Body of pancreas (tissue), 4 donors: ENCODE data around the gene ZNF184. TPM values are rescaled to one million over a fixed set of nuclear protein-coding genes. Genes with fewer than 3 reads are reported as not detected.

Source experiments
- ATAC-seq: fragments of 150-250 bp; one replicate; pipeline ENCODE4 v1.9.1; 2016
- DNase-seq, 4 donors: peaks; one replicate each; pipeline ENCODE4 v3.0.0-alpha.2; 2019
- H3K27ac ChIP-seq, 4 donors: fragments of 200-600 bp; sonication (generic); 1 replicate in 3 of 4; 2 replicates in 1 of 4; pipeline versions ENCODE4 v1.5.1 to v1.6.1; 2016 to 2019; ENCODE audit warnings: mild to moderate bottlenecking in 1 of 4, mixed read lengths in 1 of 4, moderate library complexity in 1 of 4
- H3K27me3 ChIP-seq, 2 donors: fragments of 200-600 bp; sonication (generic); one replicate each; pipeline ENCODE4 v1.6.0; 2016; ENCODE audit warnings: mild to moderate bottlenecking in 1 of 2
- H3K36me3 ChIP-seq, 2 donors: fragments of 200-600 bp; sonication (generic); replicated peaks in 1 of 2; 2 replicates each; pipeline ENCODE4 v1.5.1; 2016; ENCODE audit warnings: low read depth in 2 of 2; ENCODE audit not compliant: insufficient read depth in 1 of 2
- H3K4me1 ChIP-seq: fragments of 200-600 bp; sonication (generic); one replicate; pipeline ENCODE4 v1.6.0; 2016
- H3K4me3 ChIP-seq, 2 donors: fragments of 200-600 bp; sonication (generic); 1 replicate in 1 of 2; 2 replicates in 1 of 2; pipeline ENCODE4 v1.5.1; 2016 to 2019
- H3K9me3 ChIP-seq, 3 donors: fragments of 200-600 bp; sonication (generic); 1 replicate in 2 of 3; 2 replicates in 1 of 3; pipeline ENCODE4 v1.5.1; 2016
- POLR2A ChIP-seq, 3 donors: fragments of 450-650 bp; IDR thresholded peaks; one replicate each; pipeline ENCODE4 v1.6.1; 2016; ENCODE audit warnings: antibody characterized with exemption in 3 of 3, mild to moderate bottlenecking in 2 of 3
- WGBS, 2 donors: methylation state at CpG; one replicate each; pipeline ENCODE4 v1.1.5; 2017; 5-methylcytosine and 5-hydroxymethylcytosine counted together
- intact Hi-C: fragments of 100-400 bp; cut with DNase I; formaldehyde crosslinking; loops from one replicate; pipeline ENCODE4 v1.15.1; 2023
- total RNA-seq, 2 donors: library from RNA; depleted of rRNA; stranded (reverse); fragments of >200 nt; gene quantifications; one replicate each; pipeline ENCODE4 v1.1.0, GENCODE V29; 2016
- TF ChIP-seq, protein P1 (sequence below), 7 experiments: fragments of 450-650 bp in 4 of 7; fragments of 200-600 bp in 3 of 7; sonication (generic) in 3 of 7; IDR thresholded peaks; one replicate each; pipeline ENCODE4 v1.5.1; 2016 to 2019; ENCODE audit warnings: antibody characterized with exemption in 7 of 7

Gene ZNF184
- total RNA-seq, 2 donors from 2014 or later = 2.3 to 4.9 TPM

- WGBS, 2 donors = 22 to 40% methylated on average over 28 of the region's 28 CpGs
- ATAC-seq = no peak
These were observed 42.1 kb upstream of the ZNF184 start for GRCh38 chr6:27514906-27515495.

GRCh38 chr6:27512525-27512924 is 39.6 kb upstream of the ZNF184 start:
- 67 to 71% methylated on average over 2 of the region's 2 CpGs for WGBS, 2 donors
- ATAC-seq (no peak), DNase-seq (no peak)
- Histone ChIP-seq H3K4me3 (no peak overlapping the region), H3K36me3 (no peaks in the 10 kb centered on the region), H3K9me3 (no peaks in the 10 kb centered on the region), H3K27me3 (peaks cover 0 to 22% of the 10 kb centered on the region in 2 donors), H3K4me1 (no peaks in the 10 kb centered on the region), H3K27ac (no peak overlapping the region)
- intact Hi-C loops = no loop called here
- TF ChIP-seq, protein P1, sequence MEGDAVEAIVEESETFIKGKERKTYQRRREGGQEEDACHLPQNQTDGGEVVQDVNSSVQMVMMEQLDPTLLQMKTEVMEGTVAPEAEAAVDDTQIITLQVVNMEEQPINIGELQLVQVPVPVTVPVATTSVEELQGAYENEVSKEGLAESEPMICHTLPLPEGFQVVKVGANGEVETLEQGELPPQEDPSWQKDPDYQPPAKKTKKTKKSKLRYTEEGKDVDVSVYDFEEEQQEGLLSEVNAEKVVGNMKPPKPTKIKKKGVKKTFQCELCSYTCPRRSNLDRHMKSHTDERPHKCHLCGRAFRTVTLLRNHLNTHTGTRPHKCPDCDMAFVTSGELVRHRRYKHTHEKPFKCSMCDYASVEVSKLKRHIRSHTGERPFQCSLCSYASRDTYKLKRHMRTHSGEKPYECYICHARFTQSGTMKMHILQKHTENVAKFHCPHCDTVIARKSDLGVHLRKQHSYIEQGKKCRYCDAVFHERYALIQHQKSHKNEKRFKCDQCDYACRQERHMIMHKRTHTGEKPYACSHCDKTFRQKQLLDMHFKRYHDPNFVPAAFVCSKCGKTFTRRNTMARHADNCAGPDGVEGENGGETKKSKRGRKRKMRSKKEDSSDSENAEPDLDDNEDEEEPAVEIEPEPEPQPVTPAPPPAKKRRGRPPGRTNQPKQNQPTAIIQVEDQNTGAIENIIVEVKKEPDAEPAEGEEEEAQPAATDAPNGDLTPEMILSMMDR (IDR thresholded peaks at IDR 0.05) = no peak
- no peak for TF ChIP-seq POLR2A (IDR thresholded peaks at IDR 0.05)

More at GRCh38 chr6:27514906-27515495, 42.1 kb upstream of the ZNF184 start:
- Histone ChIP-seq H3K36me3 (no peaks in the 10 kb centered on the region), H3K4me1 (peaks cover 7% of the 10 kb centered on the region), H3K9me3 (no peaks in the 10 kb centered on the region), H3K4me3 (no peak overlapping the region), H3K27ac (no peak overlapping the region), H3K27me3 (peaks cover 0 to 22% of the 10 kb centered on the region in 2 donors)
- no peak for DNase-seq
- intact Hi-C loops = no loop called here
- TF ChIP-seq POLR2A (IDR thresholded peaks at IDR 0.05) = no peak

DNA sequence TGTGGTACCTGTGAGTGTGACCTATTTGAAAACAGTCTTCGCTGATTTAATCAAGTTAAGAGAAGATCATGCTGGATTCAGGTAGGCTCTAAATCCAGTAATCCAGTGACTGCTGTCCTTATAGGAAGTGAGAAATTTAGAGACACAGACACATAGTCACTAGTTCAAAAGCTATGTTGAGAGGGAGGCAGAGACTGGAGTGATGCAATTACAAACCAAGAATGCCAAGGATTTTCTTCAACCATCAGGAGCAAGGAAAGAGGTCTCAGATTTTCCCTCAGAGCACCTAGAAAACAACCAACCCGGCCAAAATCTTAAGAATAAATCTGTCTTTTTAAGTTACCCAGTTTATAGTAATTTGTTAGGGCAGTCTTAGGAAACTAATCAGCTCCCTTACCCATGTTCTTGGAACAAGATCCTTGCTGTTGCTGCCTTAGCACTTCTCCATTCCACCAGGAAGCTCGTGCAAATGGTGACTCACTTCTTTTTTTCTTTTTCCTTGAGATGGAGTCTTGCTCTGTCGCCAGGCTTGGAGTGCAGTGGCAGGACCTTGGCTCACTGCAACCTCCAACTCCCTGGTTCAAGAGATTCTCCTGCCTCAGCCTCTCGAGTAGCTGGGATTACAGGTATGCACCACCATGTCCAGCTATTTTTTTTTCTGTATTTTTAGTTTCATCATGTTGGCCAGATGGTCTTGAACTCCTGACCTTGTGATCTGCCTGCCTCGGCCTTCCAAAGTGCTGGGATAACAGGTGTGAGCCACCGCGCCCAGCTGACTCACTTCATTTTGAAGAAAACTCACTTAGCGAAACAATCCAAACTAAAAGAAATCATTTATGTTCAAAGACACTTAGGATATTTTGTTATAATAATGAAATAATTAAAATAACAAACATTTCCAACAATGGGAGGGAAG is 34.4 kb upstream of the ZNF184 start:
- peaks cover 11% of the 10 kb centered on the region for H3K4me1 ChIP-seq
- H3K27me3 ChIP-seq = no peaks in the 10 kb centered on the region
- 69 to 72% methylated on average over 9 of the region's 9 CpGs for WGBS, 2 donors
- intact Hi-C loops = no loop called here
- H3K4me3 ChIP-seq = no peak overlapping the region
- H3K9me3 ChIP-seq = no peaks in the 10 kb centered on the region
- no peak overlapping the region for H3K27ac ChIP-seq
- H3K36me3 ChIP-seq = no peaks in the 10 kb centered on the region
- ATAC-seq = no peak
- TF ChIP-seq, protein P1 (IDR thresholded peaks at IDR 0.05) = no peak
- no peak for TF ChIP-seq POLR2A (IDR thresholded peaks at IDR 0.05)
- DNase-seq = no peak

GRCh38 chr6:27505209-27506027 is 32.5 kb upstream of the ZNF184 start:
- Histone ChIP-seq H3K4me1 (peaks cover 11% of the 10 kb centered on the region), H3K36me3 (no peaks in the 10 kb centered on the region), H3K4me3 (no peak overlapping the region), H3K9me3 (no peaks in the 10 kb centered on the region), H3K27ac (no peak overlapping the region), H3K27me3 (peaks cover 0 to 2% of the 10 kb centered on the region in 2 donors)
- ATAC-seq = peak; percentile 62
- intact Hi-C loops = no loop called here
- WGBS, 2 donors = 15 to 16% methylated on average over 20 of the region's 20 CpGs
- peak; percentile 67 to 78 (median 70) for DNase-seq
- TF ChIP-seq, protein P1 (IDR thresholded peaks at IDR 0.05) = no peak
- no peak for TF ChIP-seq POLR2A (IDR thresholded peaks at IDR 0.05)
